ENCODE data around the gene PTGS1. TPM values are rescaled to one million over a fixed set of nuclear protein-coding genes. Genes with fewer than 3 reads are reported as not detected.

Gene PTGS1
- 14.2 and 22.7 TPM in 2 replicates for total RNA-seq

DNA sequence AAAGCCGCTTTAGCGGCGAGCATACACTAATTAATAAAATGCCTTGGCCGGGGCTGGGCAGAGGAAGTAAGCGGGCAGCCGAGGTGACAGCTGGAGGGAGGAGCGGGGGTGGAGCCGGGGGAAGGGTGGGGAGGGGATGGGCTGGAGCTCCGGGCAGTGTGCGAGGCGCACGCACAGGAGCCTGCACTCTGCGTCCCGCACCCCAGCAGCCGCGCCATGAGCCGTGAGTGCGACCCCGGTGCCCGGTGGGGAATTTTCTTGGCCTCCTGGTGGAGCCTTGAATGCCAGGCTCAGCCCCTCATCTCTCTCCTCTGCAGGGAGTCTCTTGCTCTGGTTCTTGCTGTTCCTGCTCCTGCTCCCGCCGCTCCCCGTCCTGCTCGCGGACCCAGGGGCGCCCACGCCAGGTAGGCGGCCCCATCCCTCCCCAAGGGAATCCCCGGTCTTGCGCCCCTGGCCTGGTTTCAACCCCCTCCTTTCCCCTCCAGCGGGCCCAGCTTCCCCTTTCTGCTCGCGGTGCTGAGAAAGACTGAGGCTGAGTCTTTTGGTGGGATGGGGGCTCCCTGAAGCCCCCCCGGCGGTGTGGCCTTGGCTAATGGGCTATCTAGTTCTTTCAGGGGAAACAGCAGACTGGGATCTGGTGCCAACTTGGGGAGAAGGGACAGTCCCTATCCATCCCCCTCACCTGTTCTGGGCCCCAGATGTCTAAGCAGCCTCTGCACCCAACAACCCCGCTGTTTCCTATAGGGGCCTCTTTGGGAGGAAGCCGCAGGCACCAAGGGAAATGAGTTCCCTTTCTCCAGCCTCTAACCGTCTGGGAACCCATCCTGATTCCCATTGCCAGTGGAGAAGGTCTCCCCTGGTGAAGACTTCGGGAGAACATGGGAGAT is at the start of gene PTGS1:
Gene PTGS1 (plus strand): TSS at position 156 of the 887 bp plus-strand sequence. CDS start 61 bp downstream, at position 217.

Small RNAs within 50 kb of the gene (small RNA-seq; reads per million reads assigned to genes)
- not detected for gene AL162424.1

Other genes with a start within 250 kb of the PTGS1 start
- gene NDUFA8, start 211.2 kb upstream of the PTGS1 start, total RNA-seq = 13.1 and 15.7 TPM in 2 replicates
- not detected in 2 replicates for gene MORN5, start 211.1 kb upstream of the PTGS1 start, total RNA-seq
- gene LHX6, start 142.1 kb upstream of the PTGS1 start, total RNA-seq = not detected in 2 replicates
- gene RBM18, start 106.2 kb upstream of the PTGS1 start, total RNA-seq = 10.0 and 11.4 TPM in 2 replicates
- gene MRRF, start 106.1 kb upstream of the PTGS1 start, total RNA-seq = 30.3 and 36.4 TPM in 2 replicates
- not detected in 2 replicates for gene OR1J1, start 106.9 kb downstream of the PTGS1 start, total RNA-seq
- gene OR1J2, start 139.8 kb downstream of the PTGS1 start, total RNA-seq = 0.24 and 0.32 TPM in 2 replicates
- gene OR1J4, start 148.1 kb downstream of the PTGS1 start, total RNA-seq = 0.49 TPM in 1 of 2 replicates, not detected in the other
- gene OR1N1, start 156.3 kb downstream of the PTGS1 start, total RNA-seq = not detected in 2 replicates
- gene OR1N2, start 182.1 kb downstream of the PTGS1 start, total RNA-seq = not detected in 2 replicates
- 0.36 TPM in 1 of 2 replicates, not detected in the other for gene OR1L8, start 212.4 kb downstream of the PTGS1 start, total RNA-seq
- gene OR1Q1, start 243.7 kb downstream of the PTGS1 start, total RNA-seq = 0.36 and 0.65 TPM in 2 replicates

All from hair follicle dermal papilla cell (primary cell).